Mammary epithelial cell (primary cell): Measurements from ENCODE around the gene HACL1.

Source experiments
- EZH2 ChIP-seq: IDR thresholded peaks from 2 replicates; pipeline ENCODE4 v1.6.1; 2012; ENCODE audit warnings: low read length, inconsistent platforms, borderline replicate concordance
- TF ChIP-seq, protein P1 (sequence below), 2 donors: IDR thresholded peaks in 1 of 2; conservative IDR thresholded peaks in 1 of 2; 2 replicates each; pipeline ENCODE4 v1.5.1; 2011 to 2012; ENCODE audit warnings: inconsistent platforms in 2 of 2, low read length in 2 of 2, mild to moderate bottlenecking in 2 of 2, control low read depth in 1 of 2, low read depth in 1 of 2; ENCODE audit not compliant: insufficient read depth in 1 of 2; ENCODE audit errors: extremely low read depth in 1 of 2

GRCh38 chr3:15558581-15558980, 42.8 kb downstream of the HACL1 start:
- TF ChIP-seq, protein P1, sequence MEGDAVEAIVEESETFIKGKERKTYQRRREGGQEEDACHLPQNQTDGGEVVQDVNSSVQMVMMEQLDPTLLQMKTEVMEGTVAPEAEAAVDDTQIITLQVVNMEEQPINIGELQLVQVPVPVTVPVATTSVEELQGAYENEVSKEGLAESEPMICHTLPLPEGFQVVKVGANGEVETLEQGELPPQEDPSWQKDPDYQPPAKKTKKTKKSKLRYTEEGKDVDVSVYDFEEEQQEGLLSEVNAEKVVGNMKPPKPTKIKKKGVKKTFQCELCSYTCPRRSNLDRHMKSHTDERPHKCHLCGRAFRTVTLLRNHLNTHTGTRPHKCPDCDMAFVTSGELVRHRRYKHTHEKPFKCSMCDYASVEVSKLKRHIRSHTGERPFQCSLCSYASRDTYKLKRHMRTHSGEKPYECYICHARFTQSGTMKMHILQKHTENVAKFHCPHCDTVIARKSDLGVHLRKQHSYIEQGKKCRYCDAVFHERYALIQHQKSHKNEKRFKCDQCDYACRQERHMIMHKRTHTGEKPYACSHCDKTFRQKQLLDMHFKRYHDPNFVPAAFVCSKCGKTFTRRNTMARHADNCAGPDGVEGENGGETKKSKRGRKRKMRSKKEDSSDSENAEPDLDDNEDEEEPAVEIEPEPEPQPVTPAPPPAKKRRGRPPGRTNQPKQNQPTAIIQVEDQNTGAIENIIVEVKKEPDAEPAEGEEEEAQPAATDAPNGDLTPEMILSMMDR (conservative IDR thresholded peaks at IDR 0.05 in 1 of 2, IDR thresholded peaks at IDR 0.05 in 1 of 2; ENCODE audit: extremely low read depth in 1 of 2, insufficient read depth in 1 of 2, low read depth in 1 of 2, low read length in 2 of 2), result no peak
- TF ChIP-seq EZH2, result no peak
